Hepatocyte (in vitro differentiated cells): Measurements from ENCODE around the gene G6PC1.
"Not testable (repeated sequence)": the region's sequence is repeated elsewhere in the genome, so short reads cannot be mapped to it uniquely, and the experiment has no call there.

Source experiments
- EZH2 ChIP-seq: fragments of 200-600 bp; sonication (generic); IDR thresholded peaks from 2 replicates; pipeline ENCODE4 v1.6.1; 2016; ENCODE audit warnings: antibody characterized with exemption, mild to moderate bottlenecking, borderline replicate concordance
- EZH2phosphoT487 ChIP-seq: fragments of 200-600 bp; sonication (generic); IDR thresholded peaks from one replicate; pipeline ENCODE4 v1.6.1; 2018; ENCODE audit warnings: antibody characterized with exemption, mild to moderate bottlenecking, low read depth, moderate library complexity; ENCODE audit not compliant: unreplicated experiment, severe bottlenecking
- TF ChIP-seq, protein P1 (sequence below): fragments of 200-600 bp; sonication (generic); IDR thresholded peaks from 2 replicates; pipeline ENCODE4 v1.5.1; 2016; ENCODE audit warnings: antibody characterized with exemption, mild to moderate bottlenecking; ENCODE audit not compliant: poor library complexity

DNA sequence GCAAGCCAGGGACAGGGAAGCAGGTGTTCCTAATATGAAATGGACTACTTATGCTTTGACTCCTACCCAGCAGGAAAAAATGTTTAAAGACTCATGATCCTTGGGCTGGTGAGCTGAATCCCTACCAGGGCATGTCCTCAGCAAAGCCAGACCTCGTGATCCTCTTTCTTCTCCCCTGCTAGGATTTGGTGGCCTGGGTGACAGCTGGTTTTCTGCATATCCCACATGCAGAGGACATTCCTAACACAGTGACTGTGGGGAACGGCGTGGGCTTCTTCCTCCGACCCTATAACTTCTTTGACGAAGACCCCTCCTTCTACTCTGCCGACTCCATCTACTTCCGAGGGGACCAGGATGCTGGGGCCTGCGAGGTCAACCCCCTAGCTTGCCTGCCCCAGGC is 44.5 kb upstream of the G6PC1 start:
- TF ChIP-seq EZH2, EZH2phosphoT487: not testable (repeated sequence)
- TF ChIP-seq, protein P1, sequence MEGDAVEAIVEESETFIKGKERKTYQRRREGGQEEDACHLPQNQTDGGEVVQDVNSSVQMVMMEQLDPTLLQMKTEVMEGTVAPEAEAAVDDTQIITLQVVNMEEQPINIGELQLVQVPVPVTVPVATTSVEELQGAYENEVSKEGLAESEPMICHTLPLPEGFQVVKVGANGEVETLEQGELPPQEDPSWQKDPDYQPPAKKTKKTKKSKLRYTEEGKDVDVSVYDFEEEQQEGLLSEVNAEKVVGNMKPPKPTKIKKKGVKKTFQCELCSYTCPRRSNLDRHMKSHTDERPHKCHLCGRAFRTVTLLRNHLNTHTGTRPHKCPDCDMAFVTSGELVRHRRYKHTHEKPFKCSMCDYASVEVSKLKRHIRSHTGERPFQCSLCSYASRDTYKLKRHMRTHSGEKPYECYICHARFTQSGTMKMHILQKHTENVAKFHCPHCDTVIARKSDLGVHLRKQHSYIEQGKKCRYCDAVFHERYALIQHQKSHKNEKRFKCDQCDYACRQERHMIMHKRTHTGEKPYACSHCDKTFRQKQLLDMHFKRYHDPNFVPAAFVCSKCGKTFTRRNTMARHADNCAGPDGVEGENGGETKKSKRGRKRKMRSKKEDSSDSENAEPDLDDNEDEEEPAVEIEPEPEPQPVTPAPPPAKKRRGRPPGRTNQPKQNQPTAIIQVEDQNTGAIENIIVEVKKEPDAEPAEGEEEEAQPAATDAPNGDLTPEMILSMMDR: not testable (repeated sequence)
